Measurements from ENCODE around the gene MDFIC. TPM values are rescaled to one million over a fixed set of nuclear protein-coding genes. Genes with fewer than 3 reads are reported as not detected.

Gene MDFIC
- total RNA-seq, 1 experiment from 2014 or later: not detected

DNA sequence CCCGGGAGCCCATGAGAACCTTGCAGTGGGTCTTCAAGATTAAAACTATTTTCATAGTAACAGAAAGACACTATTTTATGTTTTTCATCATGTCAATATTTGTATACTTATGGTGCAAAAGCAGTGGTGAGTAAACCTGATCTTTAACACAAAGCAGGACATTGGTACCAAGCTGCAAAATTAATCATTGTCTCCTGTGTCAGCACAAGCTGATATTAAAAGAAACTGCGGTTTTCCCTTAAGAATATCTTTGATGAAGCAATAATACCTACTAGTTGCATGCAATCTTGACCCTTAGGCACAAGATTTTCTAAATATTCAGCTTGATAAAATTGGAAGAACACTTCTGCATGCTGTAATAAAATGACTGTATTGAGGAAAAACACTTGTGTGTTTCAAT lies 121.7 kb downstream of the MDFIC start:
- H3K9me3 ChIP-seq (ENCODE audit: low read length): peaks cover 12% of the 10 kb centered on the region; the same call in 1 of the 2 replicates
- H3K9ac ChIP-seq (ENCODE audit: low read length): no peak overlapping the region
- no peak for DNase-seq
- H3K79me2 ChIP-seq (ENCODE audit: low read length): no peaks in the 10 kb centered on the region
- no peaks in the 10 kb centered on the region for H3K36me3 ChIP-seq (ENCODE audit: insufficient read depth, low read length)
- H3K9me2 ChIP-seq (replicated peaks; ENCODE audit: insufficient read depth, low read length): no peaks in the 10 kb centered on the region
- no peaks in the 10 kb centered on the region for H4K20me1 ChIP-seq (ENCODE audit: insufficient read depth, low read depth, low read length)
- H3K27ac ChIP-seq (ENCODE audit: low read length): no peak overlapping the region
- no peaks in the 10 kb centered on the region for H3K4me1 ChIP-seq (ENCODE audit: low read length)
- no peak overlapping the region for H3K4me2 ChIP-seq (ENCODE audit: low read depth, low read length, poor library complexity, severe bottlenecking)
- H2AFZ ChIP-seq (ENCODE audit: low read length): no peak overlapping the region
- H3K4me3 ChIP-seq (ENCODE audit: low read length): no peak overlapping the region
- no peaks in the 10 kb centered on the region for H3K27me3 ChIP-seq (ENCODE audit: low read length)

DNA sequence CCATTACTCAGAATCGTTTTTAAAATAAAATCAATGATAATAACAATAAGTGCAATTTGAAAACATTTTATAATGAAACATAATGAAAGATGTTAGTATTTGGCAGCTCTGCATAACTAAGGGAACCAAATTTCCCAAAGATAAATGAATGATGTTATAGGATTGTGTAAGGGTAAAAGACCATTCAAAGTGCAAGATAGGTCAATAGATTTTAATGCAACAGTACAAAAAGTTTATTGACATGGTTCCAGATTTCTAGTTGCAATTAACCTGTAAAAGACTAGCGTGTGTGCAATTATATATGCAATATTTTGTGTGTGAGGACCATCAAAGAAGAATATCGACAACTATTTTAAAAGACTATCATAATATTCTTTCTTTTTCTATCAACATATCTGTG lies 122.3 kb downstream of the MDFIC start:
- no peaks in the 10 kb centered on the region for H4K20me1 ChIP-seq (ENCODE audit: insufficient read depth, low read depth, low read length)
- no peak overlapping the region for H3K27ac ChIP-seq (ENCODE audit: low read length)
- no peak for DNase-seq
- no peaks in the 10 kb centered on the region for H3K79me2 ChIP-seq (ENCODE audit: low read length)
- H3K4me2 ChIP-seq (ENCODE audit: low read depth, low read length, poor library complexity, severe bottlenecking): no peak overlapping the region
- H2AFZ ChIP-seq (ENCODE audit: low read length): no peak overlapping the region
- no peaks in the 10 kb centered on the region for H3K27me3 ChIP-seq (ENCODE audit: low read length)
- no peak overlapping the region for H3K9ac ChIP-seq (ENCODE audit: low read length)
- H3K4me1 ChIP-seq (ENCODE audit: low read length): no peaks in the 10 kb centered on the region
- no peaks in the 10 kb centered on the region for H3K9me2 ChIP-seq (replicated peaks; ENCODE audit: insufficient read depth, low read length)
- peaks cover 12% of the 10 kb centered on the region; the same call in 1 of the 2 replicates for H3K9me3 ChIP-seq (ENCODE audit: low read length)
- H3K36me3 ChIP-seq (ENCODE audit: insufficient read depth, low read length): no peaks in the 10 kb centered on the region
- no peak overlapping the region for H3K4me3 ChIP-seq (ENCODE audit: low read length)

DNA sequence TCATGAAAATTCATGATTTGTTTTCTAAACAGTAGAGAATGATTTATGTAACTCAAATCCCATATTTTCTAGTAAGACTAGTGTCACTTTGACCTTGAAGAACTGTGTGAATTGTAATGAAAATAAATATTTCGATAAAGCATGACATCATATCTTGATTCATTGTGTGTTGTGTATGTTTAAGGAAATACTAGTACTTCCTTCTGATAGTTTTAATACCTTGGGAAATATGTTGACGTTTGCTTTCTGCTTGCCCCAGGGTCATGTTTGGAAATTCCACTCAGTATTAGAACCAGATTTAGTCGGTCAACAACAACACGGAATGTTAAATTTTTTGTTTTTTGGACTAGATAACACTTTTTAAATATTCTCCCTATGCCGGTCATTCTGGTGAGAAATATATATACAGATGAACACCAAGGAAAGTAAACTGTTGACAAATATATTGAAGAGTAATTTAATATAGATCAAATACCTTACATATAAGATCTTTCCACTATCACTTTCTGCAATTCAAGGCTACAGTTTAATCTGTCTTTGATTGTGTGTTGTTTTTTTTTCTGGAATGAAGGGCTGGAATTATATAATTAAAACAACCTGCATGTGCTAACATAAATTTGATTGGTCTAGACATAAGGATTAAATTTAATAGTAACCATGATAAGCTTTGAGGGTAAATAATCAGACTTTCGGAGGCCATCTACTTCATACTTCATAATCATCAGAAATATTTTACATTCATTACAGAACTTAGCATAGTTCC lies 126.2 kb downstream of the MDFIC start:
- Histone ChIP-seq H3K27me3 (ENCODE audit: low read length) (no peaks in the 10 kb centered on the region), H3K4me2 (ENCODE audit: low read depth, low read length, poor library complexity, severe bottlenecking) (no peak overlapping the region), H3K9me2 (replicated peaks; ENCODE audit: insufficient read depth, low read length) (no peaks in the 10 kb centered on the region), H3K9me3 (ENCODE audit: low read length) (peaks cover 27% of the 10 kb centered on the region), H3K4me1 (ENCODE audit: low read length) (no peaks in the 10 kb centered on the region), H3K27ac (ENCODE audit: low read length) (no peak overlapping the region), H3K9ac (ENCODE audit: low read length) (no peak overlapping the region), H3K36me3 (ENCODE audit: insufficient read depth, low read length) (no peaks in the 10 kb centered on the region), H3K4me3 (ENCODE audit: low read length) (no peak overlapping the region), H2AFZ (ENCODE audit: low read length) (no peak overlapping the region), H4K20me1 (ENCODE audit: insufficient read depth, low read depth, low read length) (no peaks in the 10 kb centered on the region), H3K79me2 (ENCODE audit: low read length) (no peaks in the 10 kb centered on the region)
- DNase-seq: no peak

DNA sequence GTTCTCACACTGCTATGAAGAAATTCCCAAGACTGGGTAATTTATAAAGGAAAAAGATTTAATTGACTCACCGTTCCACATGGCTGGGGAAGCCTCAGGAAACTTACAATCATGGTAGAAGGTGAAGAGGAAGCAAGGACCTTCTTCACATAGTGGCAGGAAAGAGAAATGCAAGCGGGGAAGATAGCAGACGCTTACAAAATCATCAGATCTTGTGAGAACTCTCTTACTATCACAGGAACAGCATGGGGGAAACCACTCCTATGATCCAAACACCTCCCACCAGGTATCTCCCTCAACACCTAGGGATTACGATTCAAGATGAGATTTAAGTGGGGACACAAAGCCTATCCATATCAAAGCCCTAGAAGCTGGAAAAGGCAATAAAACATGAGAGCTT lies 130.8 kb downstream of the MDFIC start:
- Histone ChIP-seq H3K79me2 (ENCODE audit: low read length) (no peaks in the 10 kb centered on the region), H3K9me3 (ENCODE audit: low read length) (peaks cover 39% of the 10 kb centered on the region), H3K27ac (ENCODE audit: low read length) (no peak overlapping the region), H3K4me2 (ENCODE audit: low read depth, low read length, poor library complexity, severe bottlenecking) (no peak overlapping the region), H3K27me3 (ENCODE audit: low read length) (no peaks in the 10 kb centered on the region), H3K9ac (ENCODE audit: low read length) (no peak overlapping the region), H3K4me1 (ENCODE audit: low read length) (no peaks in the 10 kb centered on the region), H4K20me1 (ENCODE audit: insufficient read depth, low read depth, low read length) (no peaks in the 10 kb centered on the region), H3K9me2 (replicated peaks; ENCODE audit: insufficient read depth, low read length) (no peaks in the 10 kb centered on the region), H2AFZ (ENCODE audit: low read length) (no peak overlapping the region), H3K4me3 (ENCODE audit: low read length) (no peak overlapping the region), H3K36me3 (ENCODE audit: insufficient read depth, low read length) (no peaks in the 10 kb centered on the region)
- no peak for DNase-seq

DNA sequence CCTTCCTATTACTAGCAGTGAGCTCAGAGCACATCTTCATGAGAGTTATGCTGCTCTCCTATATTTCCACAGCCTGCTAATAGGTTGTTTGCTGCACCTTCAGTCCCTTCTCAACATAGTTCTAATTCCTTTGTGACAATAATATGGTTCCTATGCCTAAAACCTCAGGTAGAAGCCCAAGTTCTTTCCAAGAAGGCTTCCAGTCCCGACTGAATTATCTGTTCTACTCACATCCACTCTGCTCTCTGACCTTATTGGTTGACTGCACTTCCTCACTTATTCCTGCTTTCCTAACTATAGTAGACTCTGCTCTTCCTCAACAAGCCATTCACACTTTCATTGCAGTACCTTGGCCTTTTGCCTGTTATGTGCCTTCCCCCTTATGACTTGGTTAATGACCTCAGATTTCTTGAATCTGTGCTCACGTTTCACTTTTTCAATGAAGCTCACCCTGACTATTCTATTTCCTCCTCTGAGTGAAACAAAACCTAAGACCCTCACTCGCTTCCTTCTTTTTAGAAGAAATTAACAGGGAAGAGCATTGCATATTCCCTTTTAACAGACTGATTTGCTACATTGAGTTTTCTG lies 132.7 kb downstream of the MDFIC start:
- H3K4me3 ChIP-seq (ENCODE audit: low read length): no peak overlapping the region
- H3K9ac ChIP-seq (ENCODE audit: low read length): no peak overlapping the region
- no peaks in the 10 kb centered on the region for H4K20me1 ChIP-seq (ENCODE audit: insufficient read depth, low read depth, low read length)
- H3K27me3 ChIP-seq (ENCODE audit: low read length): no peaks in the 10 kb centered on the region
- H3K27ac ChIP-seq (ENCODE audit: low read length): no peak overlapping the region
- DNase-seq: no peak
- H3K4me2 ChIP-seq (ENCODE audit: low read depth, low read length, poor library complexity, severe bottlenecking): no peak overlapping the region
- H3K79me2 ChIP-seq (ENCODE audit: low read length): no peaks in the 10 kb centered on the region
- peaks cover 39% of the 10 kb centered on the region for H3K9me3 ChIP-seq (ENCODE audit: low read length)
- no peaks in the 10 kb centered on the region for H3K9me2 ChIP-seq (replicated peaks; ENCODE audit: insufficient read depth, low read length)
- no peaks in the 10 kb centered on the region for H3K4me1 ChIP-seq (ENCODE audit: low read length)
- H3K36me3 ChIP-seq (ENCODE audit: insufficient read depth, low read length): no peaks in the 10 kb centered on the region
- H2AFZ ChIP-seq (ENCODE audit: low read length): no peak overlapping the region

DNA sequence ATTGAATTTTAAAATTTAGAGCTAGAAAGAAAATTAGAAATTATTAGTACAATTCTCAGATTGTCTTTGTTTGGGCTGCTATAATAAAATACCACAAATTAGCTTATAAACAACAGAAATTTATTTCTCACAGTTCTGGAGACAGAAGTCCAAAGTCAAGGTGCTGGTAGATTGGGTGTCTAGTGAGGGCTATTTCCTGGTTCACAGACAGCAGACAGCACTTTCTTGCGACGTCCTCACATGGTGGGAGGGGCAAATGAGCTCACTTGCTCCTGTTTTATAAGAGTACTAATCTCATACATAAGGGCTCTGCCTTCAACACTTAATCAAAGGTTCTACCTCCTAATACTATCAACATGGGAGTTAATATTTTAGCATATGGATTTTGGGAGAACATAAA lies 134.1 kb downstream of the MDFIC start:
- Histone ChIP-seq H3K4me3 (ENCODE audit: low read length) (no peak overlapping the region), H3K27me3 (ENCODE audit: low read length) (no peaks in the 10 kb centered on the region), H3K36me3 (ENCODE audit: insufficient read depth, low read length) (no peaks in the 10 kb centered on the region), H4K20me1 (ENCODE audit: insufficient read depth, low read depth, low read length) (no peaks in the 10 kb centered on the region), H3K79me2 (ENCODE audit: low read length) (no peaks in the 10 kb centered on the region), H2AFZ (ENCODE audit: low read length) (no peak overlapping the region), H3K9ac (ENCODE audit: low read length) (no peak overlapping the region), H3K4me1 (ENCODE audit: low read length) (no peaks in the 10 kb centered on the region), H3K9me2 (replicated peaks; ENCODE audit: insufficient read depth, low read length) (no peaks in the 10 kb centered on the region), H3K9me3 (ENCODE audit: low read length) (peaks cover 30% of the 10 kb centered on the region), H3K27ac (ENCODE audit: low read length) (no peak overlapping the region), H3K4me2 (ENCODE audit: low read depth, low read length, poor library complexity, severe bottlenecking) (no peak overlapping the region)
- no peak for DNase-seq

DNA sequence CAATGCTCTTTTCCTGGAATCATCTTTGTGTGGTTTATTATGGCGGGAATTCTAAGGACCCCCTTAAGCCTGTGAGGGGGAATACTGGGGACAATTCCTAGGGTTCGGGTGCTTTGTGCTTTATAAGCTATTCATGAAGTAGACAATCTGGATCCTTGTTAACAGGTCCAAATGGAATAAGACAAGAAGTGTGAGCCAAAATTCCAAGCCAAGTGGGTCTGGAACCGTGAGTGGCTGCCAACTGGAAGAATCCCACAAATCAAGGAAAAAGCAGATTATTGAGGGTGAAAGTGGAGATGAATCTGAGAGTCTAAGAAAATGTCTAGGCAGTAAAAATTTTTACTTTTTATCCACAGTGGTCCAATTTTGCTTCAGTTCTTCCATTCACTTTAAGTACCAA lies 136.8 kb downstream of the MDFIC start:
- Histone ChIP-seq H3K9ac (ENCODE audit: low read length) (no peak overlapping the region), H3K79me2 (ENCODE audit: low read length) (no peaks in the 10 kb centered on the region), H3K27me3 (ENCODE audit: low read length) (no peaks in the 10 kb centered on the region), H4K20me1 (ENCODE audit: insufficient read depth, low read depth, low read length) (no peaks in the 10 kb centered on the region), H3K4me2 (ENCODE audit: low read depth, low read length, poor library complexity, severe bottlenecking) (no peak overlapping the region), H3K9me2 (replicated peaks; ENCODE audit: insufficient read depth, low read length) (no peaks in the 10 kb centered on the region), H3K27ac (ENCODE audit: low read length) (no peak overlapping the region), H3K9me3 (ENCODE audit: low read length) (peaks cover 21% of the 10 kb centered on the region), H3K36me3 (ENCODE audit: insufficient read depth, low read length) (no peaks in the 10 kb centered on the region), H3K4me3 (ENCODE audit: low read length) (no peak overlapping the region), H2AFZ (ENCODE audit: low read length) (no peak overlapping the region), H3K4me1 (ENCODE audit: low read length) (no peaks in the 10 kb centered on the region)
- no peak for DNase-seq

DNA sequence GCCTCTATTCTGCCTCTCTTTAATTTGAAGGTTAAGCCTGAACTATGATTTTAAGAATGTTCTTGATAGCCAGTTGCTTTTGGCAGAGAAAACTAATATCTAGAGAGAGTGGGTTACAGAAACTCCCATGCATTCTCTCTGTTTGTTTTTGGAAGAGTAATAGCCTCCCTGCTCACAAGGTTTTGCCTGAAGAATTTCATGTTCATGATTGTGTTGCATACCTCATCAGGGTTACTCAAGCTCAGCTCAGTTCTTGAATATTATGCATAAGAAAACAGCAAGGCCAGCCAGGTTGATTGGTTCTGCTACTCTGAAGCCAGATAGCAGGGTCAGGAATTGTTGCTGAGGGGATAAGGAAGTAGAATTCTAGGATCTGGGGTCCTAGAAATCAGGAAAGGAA lies 137.4 kb downstream of the MDFIC start:
- H3K79me2 ChIP-seq (ENCODE audit: low read length): no peaks in the 10 kb centered on the region
- H2AFZ ChIP-seq (ENCODE audit: low read length): no peak overlapping the region
- no peak overlapping the region for H3K4me2 ChIP-seq (ENCODE audit: low read depth, low read length, poor library complexity, severe bottlenecking)
- no peak overlapping the region for H3K4me3 ChIP-seq (ENCODE audit: low read length)
- no peak for DNase-seq
- H4K20me1 ChIP-seq (ENCODE audit: insufficient read depth, low read depth, low read length): no peaks in the 10 kb centered on the region
- no peaks in the 10 kb centered on the region for H3K27me3 ChIP-seq (ENCODE audit: low read length)
- H3K9ac ChIP-seq (ENCODE audit: low read length): no peak overlapping the region
- no peak overlapping the region for H3K27ac ChIP-seq (ENCODE audit: low read length)
- no peaks in the 10 kb centered on the region for H3K36me3 ChIP-seq (ENCODE audit: insufficient read depth, low read length)
- H3K4me1 ChIP-seq (ENCODE audit: low read length): no peaks in the 10 kb centered on the region
- H3K9me2 ChIP-seq (replicated peaks; ENCODE audit: insufficient read depth, low read length): no peaks in the 10 kb centered on the region
- H3K9me3 ChIP-seq (ENCODE audit: low read length): peaks cover 22% of the 10 kb centered on the region
